ENCODE measurements around the gene UBE2N.
"Not testable (repeated sequence)": the region's sequence is repeated elsewhere in the genome, so short reads cannot be mapped to it uniquely, and the experiment has no call there.

Gene UBE2N

DNA sequence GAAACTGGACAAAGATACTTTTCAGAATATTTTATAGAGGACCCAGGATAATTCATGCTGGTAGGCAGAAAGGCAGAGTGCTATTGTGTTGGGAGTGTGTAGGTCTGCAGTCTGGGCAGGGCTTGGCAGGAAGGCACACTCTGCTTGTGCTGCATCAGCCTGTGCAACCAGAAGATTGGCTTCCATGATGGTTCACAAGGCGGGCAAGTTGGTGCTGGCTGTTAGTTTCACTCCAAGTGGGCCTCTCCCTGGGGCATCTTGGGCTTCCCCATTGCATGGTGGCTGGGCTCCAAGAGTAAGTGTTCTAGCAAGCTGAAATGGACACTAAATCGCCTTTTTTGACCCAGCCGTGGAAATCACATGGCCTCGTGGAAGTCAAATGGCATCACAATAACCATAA lies 1.8 kb upstream of the UBE2N start:
- no peak for DNase-seq (ENCODE audit: low read depth)

DNA sequence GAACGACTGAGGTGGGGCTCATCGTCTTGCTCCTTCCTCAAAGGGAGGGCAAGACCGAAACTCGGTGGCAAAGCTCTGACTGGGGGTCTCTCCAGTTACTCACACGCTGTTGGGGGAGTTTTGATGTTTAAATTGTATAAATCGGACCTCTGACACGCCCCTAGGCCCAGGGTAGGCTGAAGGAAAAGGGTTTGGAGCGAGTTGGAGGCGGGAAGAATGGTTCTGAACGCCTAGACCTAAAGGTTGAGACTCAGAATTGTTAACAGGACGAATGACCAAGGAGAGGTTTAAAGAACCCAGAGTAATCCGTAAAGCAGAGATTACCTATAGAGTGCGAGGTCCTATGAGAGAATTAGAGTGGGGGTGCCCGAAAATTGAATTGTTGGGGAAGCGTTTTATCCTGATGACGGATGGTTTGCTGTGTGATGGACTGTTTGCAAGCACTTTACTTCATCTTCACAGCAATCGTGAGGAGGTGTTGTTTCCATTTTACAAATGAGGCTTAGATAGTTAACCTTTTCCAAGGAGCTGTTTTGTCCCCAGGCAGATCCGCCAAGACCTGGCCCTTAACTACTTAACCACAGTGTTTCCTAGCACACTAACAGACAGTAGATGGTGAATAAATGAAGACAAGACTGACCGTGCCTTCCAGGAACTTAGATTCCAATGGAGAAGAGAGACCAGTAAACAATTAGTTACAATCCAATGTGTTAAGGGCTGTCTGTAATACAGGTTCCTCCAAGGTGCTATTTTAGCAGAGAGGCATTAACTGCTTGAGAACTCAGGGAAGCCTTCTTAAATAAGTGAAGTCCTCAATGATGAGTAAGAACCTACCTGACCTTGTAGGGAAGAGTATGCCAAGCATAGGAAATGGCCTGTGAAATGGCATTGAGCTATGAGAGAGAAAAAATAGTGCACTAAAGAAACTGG lies 929 bp upstream of the UBE2N start:
- no peak for DNase-seq (ENCODE audit: low read depth)

DNA sequence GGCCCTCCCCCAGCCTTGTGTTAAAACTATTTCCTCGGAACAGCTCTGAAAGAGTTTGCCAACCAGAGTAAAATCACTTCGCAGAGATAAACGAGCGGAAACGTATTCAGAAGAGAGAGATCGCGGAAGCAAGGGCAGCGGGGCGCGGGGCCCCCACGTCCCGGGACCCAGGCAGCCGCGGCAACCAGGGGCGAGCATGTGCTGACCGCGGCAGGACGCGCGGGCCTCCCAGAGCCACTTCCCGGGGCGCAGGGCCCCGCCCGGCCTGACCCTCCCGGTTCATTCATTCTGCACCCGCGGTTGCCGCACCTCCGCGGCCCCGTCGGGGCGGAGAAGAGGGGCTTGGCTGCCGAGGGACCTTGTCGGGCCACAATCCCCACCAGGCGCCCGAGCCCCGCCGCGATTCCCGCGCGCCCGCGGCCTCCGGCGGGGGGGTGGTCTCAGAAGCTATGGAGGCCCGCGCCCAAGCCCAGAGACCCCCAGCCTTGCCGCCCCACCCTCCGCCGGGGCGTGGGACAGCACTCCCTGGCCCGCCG lies 598 bp downstream of the UBE2N start:
- DNase-seq (ENCODE audit: low read depth): no peak

DNA sequence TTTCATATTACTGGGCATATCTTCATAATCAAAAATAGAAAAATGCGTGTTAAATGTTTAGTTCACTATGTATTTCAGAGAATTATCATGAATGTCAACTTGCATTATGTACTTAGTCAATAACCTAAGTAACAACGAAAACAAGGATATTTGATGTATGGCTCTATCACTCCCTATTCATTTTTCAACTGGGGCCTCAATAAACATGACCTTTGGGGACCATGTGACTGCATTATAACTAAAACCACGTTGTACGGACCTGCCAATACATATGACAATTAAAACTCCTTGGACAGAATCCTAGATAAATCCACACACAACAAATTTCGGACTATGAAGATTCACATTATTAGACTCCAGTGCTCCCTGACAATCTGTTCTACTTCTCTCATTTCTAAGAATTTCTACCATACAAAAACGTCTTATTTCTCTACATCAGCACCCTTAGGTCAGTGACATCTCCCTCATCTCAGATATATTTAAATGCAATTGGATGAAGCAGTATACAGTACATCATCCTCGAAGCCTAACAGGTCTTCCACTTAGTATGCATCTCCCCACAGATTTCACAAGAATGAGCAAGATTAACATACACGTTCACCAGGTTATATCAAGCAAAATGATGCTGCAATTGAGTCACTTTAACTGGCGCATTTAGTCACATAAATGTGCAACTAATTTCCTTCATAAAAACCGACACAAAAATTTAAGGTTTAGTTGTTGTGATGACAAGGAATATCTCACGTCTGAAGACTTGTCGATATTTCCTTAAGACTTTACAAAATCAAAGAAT lies 1.5 kb downstream of the UBE2N start:
- DNase-seq (ENCODE audit: low read depth): no peak

DNA sequence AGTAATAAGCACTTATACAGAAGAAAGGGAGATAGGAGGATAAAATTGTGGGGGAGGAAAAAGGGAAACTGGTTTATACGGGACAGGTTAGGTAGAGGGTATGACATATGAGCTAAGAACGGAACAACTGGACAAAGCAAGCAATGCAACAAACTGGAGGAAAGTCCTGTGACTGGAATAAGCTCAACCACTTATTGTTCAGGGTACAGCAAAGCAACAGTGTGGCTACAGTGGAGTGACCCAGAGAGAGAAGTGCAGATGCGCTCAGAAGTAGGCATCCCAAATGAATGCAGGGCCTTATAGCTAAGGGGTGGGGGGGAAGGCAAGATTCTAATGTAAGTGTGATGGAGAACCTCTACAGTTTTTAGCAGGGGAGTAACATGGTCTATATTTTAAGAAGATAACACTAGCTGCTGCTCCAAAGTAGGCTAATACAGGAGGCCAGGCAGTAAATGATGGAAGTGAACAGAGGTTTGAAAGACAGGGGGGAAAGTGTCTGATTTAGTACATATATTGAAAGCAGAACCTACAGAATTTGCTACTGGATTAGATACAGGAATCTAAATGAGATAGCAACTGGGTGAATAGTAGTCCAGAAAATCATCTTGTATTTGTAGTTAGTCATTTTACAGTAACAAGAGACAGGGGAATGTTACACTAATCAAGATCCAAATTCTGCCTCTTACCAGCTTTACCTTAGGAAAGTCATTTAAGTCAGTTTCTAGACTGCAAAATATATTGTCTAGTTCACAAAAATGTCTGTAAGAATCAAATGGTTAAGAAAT lies 3.3 kb downstream of the UBE2N start:
- no peak for DNase-seq (ENCODE audit: low read depth)

DNA sequence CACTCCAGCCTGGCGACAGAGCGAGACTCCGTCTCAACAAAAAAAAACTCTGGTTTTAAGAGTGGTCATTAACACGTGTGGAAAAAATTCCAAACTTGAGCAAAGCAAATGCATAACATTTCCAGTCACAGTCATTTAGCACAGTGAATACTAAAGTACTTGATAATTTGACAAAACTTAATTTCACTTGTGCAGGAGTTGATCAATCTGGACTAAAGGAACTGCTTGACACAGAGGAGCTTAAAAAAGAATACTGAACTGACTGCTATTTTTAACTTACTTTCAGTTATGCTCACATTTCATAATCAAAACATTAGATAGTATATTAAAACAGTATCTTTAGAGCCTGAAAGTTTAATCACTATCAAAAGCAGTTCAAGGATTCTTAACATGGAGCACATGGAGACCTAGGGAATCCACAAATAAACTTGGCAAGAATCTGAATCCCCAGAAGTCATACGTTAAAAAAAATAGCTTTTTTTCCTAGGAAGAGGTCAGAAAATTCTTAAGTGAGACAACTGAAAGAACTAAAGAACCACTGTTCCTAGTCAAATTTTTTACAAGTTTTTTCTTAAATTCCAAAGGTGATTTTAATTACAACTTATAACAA lies 7.4 kb downstream of the UBE2N start:
- no peak for DNase-seq (ENCODE audit: low read depth)

DNA sequence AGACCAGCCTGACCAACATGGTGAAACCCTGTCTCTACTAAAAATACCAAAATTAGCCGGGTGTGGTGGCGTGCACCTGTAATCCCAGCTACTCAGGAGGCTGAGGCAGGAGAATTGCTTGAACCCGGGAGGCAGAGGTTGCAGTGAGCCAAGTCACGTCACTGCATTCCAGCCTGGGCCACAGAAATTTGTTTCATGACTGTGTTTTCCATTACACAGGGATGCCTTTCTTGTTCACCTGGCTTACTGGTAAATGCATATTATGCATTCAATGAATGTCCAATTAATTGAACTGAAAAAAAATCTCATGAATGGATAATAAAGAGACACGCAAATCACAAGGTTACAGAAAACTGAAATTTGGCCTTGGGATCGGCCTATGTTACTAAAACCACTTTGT lies 9.7 kb downstream of the UBE2N start:
- DNase-seq (ENCODE audit: low read depth): not testable (repeated sequence)

DNA sequence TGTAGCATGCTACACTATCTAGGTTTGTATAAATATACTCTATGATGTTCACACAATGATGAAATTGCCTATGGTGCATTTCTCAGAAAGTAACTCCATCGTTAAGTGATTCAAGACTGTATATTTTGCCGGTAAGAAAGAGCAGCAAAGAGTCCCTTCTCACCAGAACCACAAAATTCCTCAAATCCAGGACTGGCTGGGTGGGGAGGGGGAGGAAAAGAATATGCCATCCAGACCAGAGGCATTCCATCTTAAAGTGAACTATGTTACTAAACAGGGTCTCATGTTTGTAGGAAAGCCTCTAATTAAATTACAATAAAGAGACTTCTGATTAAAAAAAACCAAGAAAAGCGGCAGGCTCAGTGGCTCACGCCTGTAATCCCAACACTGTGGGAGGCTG lies 11.5 kb downstream of the UBE2N start:
- no peak for DNase-seq (ENCODE audit: low read depth)

DNA sequence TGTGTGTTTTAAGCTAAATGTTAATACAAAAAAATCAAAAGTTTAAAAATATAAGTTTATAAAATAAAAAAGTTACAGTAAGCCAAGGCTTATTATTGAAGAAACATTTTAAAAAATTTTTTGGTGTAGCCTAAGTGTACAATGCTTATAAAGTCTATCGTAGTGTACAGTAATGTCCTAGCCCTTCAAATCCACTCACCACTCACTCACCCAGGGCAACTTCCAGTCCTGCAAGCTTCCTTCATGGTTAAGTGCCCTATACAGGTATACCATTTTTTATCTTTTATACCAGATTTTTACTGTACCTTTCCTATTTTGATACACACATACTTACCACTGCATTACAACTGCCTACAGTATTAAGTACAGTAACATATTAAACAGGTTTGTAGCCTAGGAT lies 11.9 kb downstream of the UBE2N start:
- DNase-seq (ENCODE audit: low read depth): no peak

DNA sequence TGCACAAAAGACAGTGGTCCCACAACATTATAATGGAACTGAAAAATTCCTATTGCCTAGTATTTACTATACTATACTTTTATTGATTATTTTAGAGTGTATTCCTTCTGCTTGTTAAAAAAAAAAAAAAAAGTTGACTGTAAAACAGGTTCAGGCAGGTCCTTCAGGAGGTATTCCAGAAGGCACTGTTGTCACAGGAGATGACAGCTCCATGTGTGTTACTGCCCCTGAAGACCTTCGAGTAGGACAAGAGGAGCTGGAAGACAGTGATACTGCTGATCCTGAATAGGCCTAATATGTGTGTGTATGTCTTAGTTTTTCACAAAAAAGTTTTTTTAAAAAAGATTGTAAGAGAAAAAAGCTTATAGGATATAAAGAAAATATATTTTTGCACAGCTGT lies 12.3 kb downstream of the UBE2N start:
- no peak for DNase-seq (ENCODE audit: low read depth)

DNA sequence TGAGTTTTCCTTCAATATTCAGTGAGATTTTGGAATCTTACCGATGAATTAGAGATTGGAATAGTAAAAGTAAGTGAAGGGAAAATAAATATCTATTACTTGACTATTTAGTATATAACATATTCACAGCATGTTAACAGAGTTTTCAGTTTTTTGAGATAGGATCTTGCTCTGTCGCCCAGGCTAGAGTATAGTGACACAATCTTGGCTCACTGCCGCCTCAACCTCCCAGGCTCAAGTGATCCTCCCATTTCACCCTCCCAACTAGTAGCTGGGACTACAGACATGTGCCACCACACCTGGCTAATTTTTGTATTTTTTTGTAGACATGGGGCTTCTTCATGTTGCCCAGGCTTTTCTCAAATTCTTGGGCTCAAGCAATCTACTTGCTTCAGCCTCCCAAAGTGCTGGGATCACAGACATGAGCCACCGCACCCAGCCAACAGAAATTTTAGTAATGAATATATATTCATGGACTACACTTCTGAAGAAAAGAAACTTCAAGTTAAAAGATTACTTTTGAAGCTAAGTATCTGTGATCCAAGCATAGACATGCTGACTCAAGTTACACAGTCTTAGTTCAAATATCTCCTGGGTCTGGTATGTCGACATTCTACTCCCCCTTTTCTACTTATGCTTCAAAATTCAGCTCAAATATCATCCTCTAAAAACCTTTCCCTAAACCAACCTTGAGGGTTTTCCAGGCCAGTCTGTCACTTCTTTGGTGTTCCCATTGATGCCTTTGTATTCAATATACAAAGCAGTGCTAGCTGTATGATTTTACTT lies 13.8 kb downstream of the UBE2N start:
- DNase-seq (ENCODE audit: low read depth): no peak

DNA sequence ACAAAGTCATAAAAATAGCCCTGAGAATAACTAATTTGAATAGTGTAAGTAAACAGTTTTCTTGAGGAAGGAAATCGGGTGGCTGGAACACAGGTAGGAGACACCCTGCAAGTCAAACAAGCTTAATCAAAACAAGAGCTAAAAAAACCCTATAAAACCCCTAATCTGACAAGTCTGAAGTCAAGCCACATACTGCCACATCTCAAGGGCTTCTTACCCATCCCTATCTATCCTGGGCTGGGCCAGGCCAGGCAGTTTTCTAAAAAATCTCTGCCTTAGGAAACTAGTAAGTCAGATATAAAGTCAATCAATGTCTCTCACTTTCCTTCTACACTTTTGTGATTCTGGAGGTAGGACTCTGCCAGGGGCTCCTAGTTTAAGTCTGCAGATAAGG lies 15.3 kb downstream of the UBE2N start:
- DNase-seq (ENCODE audit: low read depth): no peak

DNA sequence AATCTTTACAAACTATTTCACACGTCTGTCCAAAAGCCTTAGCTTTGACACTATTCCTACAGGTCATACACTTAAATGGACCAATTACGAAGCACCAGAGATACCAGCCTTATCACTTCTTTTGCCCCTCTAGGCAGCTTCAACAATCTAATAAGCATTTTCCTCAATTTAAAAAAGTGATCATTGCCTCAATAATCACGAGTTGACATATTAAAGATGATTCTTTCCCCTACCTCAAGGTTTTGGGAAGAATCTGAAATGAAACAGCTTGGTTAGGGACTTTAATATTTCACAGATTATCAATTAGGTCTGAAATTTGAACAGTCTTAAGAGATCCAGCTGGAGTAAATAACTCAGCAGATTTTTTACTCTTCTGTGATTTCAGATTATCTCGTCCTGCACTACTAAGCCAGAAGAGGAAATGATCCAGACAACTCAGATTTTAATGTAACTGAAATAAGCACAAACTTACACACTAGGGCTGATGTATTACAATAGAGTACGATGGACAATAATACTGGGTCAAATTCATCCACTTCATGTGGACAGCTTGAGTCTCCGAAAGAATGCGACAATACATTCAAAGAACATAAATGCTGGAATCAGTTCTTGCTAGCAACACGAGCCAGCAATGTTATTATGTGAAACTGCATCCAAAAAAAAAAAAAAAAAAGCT lies 15.9 kb downstream of the UBE2N start:
- no peak for DNase-seq (ENCODE audit: low read depth)

DNA sequence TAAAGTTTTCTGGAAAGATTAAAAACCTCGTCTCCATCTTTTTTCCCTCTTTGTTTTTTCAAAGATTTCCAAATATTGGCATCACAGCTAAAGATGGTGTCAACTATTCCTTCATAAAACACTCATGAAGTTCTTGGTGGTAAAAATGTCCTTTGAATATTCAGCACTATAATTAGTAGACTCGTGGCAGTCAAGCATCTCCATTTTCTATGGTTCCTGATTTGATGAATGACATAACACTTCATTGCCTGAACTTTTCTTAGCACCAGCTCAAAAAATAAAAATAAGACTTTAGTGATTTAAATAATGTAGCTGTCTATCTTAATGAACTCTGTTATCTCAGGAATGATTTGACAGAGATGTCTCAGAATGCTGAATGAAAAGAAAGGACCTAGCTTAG lies 19.7 kb downstream of the UBE2N start:
- DNase-seq (ENCODE audit: low read depth): no peak

DNA sequence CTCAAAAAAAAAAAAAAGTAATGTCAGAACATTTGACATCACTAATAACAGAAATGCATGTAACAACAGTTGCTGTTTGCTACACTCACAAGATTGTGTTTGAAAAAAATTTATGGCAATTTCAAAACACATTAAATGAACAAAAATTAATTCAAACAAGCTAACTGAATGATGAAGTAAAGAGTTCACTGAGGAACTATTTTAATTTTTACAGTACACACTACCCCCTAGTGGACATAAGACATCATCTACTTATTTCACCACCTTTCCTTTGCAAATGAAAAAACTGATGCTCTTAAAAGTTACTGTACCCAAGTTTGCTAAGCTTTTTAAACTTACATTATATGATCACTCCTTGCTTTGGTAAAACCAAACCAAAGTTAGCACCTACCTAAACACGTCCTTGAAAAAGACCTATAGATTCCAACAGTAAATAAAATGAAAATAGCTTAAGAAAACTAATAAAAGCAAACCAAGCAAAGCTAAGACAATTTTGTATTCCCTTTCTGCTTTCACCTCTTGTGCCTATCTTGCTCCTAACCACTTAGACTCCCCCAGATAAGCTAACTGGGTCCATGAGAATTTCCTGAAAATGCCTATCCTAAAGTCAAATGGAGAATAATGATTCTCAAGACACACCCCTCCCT lies 22.2 kb downstream of the UBE2N start:
- DNase-seq (ENCODE audit: low read depth): no peak

DNA sequence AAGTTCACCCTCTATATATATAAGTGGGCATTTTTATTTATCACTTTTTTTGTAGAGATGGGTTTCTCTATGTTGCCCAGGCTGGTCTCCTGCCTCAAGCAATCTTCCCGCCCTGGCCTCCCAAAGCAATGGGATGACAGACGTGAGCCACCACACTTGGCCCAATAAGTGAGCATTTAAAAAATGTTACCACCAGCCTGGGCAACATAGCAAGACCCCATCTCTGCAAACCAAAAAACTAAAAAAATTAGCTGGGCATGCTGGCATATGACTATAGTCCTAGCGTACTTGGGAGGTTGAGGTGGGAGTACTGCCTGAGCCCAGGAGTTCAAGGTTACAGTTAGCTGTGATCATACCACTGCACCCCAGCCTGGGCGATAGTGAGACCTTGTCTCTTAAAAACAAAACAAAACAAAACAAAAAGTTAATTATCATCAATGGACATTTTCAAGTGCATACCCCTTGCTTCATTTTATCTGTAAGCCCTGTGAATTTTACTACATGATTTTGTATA lies 23.7 kb downstream of the UBE2N start:
- DNase-seq (ENCODE audit: low read depth): no peak

DNA sequence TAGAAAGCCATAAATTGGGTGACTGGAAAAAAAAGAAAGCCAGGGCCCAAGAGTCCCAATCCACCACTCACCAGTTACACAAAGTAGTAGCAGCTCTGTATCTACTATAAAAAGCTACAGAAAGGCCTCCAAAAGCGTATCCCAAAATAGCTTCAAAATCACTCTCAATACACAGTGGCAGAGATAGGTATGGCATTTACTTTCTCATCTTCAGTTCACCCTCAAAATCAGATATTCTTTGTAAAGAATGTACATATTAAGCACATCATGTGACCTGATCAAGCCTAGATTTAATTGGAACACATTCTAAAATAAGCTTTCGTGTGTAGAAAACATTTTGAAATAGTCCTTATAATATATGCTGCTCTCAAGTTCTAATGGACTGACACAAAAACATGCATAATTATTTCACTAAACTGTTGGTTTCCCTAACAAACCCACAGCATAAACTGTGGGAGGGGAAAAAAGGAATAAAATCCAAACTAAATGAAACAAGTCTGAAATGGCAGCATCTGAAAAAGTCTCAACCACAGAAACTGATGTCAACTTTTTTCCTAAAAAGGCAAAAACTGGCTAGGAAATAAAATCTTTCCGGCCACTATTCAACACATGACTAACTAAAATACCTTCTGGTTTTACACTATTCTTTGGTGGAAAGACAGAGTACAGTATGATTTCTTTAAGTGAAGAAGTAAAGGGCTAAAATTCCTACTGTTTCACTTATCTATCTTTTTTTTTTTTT lies 25.9 kb downstream of the UBE2N start:
- DNase-seq (ENCODE audit: low read depth): no peak

DNA sequence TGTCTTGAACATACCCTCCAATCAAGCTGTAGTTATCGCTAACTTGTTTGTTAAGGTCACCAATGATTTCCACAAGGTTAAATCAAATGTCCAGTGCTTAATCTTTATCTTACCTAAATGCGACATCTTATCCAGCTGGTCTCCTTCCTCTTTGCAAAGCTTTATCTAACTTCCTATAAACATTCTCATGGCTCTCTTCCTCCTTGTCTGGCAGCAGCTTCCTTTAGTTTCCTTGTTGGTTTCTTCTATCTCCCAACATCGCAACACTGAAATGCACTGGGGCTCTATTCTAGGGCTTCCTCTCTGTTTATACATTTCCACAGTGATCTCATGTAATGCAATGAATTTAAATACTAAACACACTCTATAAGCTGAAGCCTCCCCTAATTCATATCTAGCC lies 28.7 kb downstream of the UBE2N start:
- no peak for DNase-seq (ENCODE audit: low read depth)

DNA sequence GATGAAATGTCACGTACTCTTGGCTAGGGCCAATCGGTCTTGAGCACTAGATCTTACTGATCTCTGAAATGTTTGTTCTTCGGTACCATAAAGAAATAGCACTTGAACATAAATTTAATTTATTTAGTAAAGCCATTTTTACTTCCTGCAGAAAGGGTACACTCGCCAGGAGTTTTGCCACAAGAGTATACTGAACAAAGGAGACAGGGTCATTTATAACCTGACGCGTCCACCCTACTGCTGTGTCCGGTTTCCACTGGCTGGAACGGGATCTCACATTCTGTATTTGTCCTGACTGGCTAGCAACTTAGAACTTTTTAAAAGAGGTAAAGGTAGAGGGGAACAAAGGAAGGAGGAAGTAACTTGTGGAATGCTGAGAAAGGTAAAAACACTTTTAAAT lies 29.4 kb downstream of the UBE2N start:
- not testable (repeated sequence) for DNase-seq (ENCODE audit: low read depth)

All from HS-27A (cell line).